Vagina (tissue), 2 donors: ENCODE measurements around the gene MADCAM1. TPM values are rescaled to one million over a fixed set of nuclear protein-coding genes. Genes with fewer than 3 reads are reported as not detected.

Source experiments
- DNase-seq, 2 donors: peaks; one replicate each; pipeline ENCODE4 v3.0.0-alpha.2; 2017; ENCODE audit errors: extremely low spot score in 2 of 2
- H3K27ac ChIP-seq: fragments of 200-600 bp; sonication (generic); one replicate; pipeline ENCODE4 v1.5.1; 2019
- H3K27me3 ChIP-seq: fragments of 200-600 bp; sonication (generic); one replicate; pipeline ENCODE4 v1.5.1; 2019
- H3K36me3 ChIP-seq, 2 donors: fragments of 200-600 bp; sonication (generic); one replicate each; pipeline ENCODE4 v1.5.1; 2017 to 2019
- H3K4me1 ChIP-seq: fragments of 200-600 bp; sonication (generic); one replicate; pipeline ENCODE4 v1.5.1; 2019
- H3K4me3 ChIP-seq, 2 donors: fragments of 200-600 bp; sonication (generic); 1 replicate in 1 of 2; 2 replicates in 1 of 2; pipeline ENCODE4 v1.5.1; 2016 to 2019
- H3K9me3 ChIP-seq: fragments of 200-600 bp; sonication (generic); one replicate; pipeline ENCODE4 v1.5.1; 2019
- POLR2A ChIP-seq, 2 donors: fragments of 450-650 bp; IDR thresholded peaks; one replicate each; pipeline ENCODE4 v1.6.1; 2017; ENCODE audit warnings: antibody characterized with exemption in 2 of 2, mild to moderate bottlenecking in 2 of 2, moderate library complexity in 2 of 2
- POLR2AphosphoS5 ChIP-seq, 2 donors: sonication (generic); formaldehyde crosslinking; IDR thresholded peaks; one replicate each; pipeline ENCODE4 v1.9.0; 2017; ENCODE audit warnings: antibody characterized with exemption in 2 of 2, mild to moderate bottlenecking in 2 of 2, low read depth in 1 of 2; ENCODE audit not compliant: insufficient read depth in 1 of 2
- intact Hi-C: fragments of 100-400 bp; cut with DNase I; formaldehyde crosslinking; loops from one replicate; pipeline ENCODE4 v1.15.1; 2023
- total RNA-seq: library from RNA; depleted of rRNA; stranded (reverse); fragments of >200 nt; gene quantifications from one replicate; pipeline ENCODE4 v1.2.3, GENCODE V29; 2016
- TF ChIP-seq, protein P1 (sequence below), 3 experiments: fragments of 450-650 bp in 2 of 3; fragments of 200-600 bp in 1 of 3; sonication (generic) in 1 of 3; IDR thresholded peaks; one replicate each; pipeline ENCODE4 v1.5.1; 2017 to 2019; ENCODE audit warnings: antibody characterized with exemption in 3 of 3, mild to moderate bottlenecking in 2 of 3, moderate library complexity in 2 of 3

MADCAM1 gene
- total RNA-seq, 1 donor from 2014 or later: 0.49 TPM

- Histone ChIP-seq H3K4me3 (no peak overlapping the region), H3K9me3 (no peaks in the 10 kb centered on the region), H3K27me3 (peaks cover 16% of the 10 kb centered on the region), H3K27ac (no peak overlapping the region), H3K4me1 (peaks cover 11% of the 10 kb centered on the region), H3K36me3 (no peaks in the 10 kb centered on the region)
- DNase-seq: no peak
- intact Hi-C loops: no loop called here
- TF ChIP-seq, protein P1, sequence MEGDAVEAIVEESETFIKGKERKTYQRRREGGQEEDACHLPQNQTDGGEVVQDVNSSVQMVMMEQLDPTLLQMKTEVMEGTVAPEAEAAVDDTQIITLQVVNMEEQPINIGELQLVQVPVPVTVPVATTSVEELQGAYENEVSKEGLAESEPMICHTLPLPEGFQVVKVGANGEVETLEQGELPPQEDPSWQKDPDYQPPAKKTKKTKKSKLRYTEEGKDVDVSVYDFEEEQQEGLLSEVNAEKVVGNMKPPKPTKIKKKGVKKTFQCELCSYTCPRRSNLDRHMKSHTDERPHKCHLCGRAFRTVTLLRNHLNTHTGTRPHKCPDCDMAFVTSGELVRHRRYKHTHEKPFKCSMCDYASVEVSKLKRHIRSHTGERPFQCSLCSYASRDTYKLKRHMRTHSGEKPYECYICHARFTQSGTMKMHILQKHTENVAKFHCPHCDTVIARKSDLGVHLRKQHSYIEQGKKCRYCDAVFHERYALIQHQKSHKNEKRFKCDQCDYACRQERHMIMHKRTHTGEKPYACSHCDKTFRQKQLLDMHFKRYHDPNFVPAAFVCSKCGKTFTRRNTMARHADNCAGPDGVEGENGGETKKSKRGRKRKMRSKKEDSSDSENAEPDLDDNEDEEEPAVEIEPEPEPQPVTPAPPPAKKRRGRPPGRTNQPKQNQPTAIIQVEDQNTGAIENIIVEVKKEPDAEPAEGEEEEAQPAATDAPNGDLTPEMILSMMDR (IDR thresholded peaks at IDR 0.05): no peak
- TF ChIP-seq POLR2AphosphoS5 (IDR thresholded peaks at IDR 0.05; ENCODE audit: insufficient read depth in 1 of 2, low read depth in 1 of 2) (no peak), POLR2A (IDR thresholded peaks at IDR 0.05) (no peak)
Measured at GRCh38 chr19:495081-495401, 1.2 kb upstream of the MADCAM1 start.

- Histone ChIP-seq H3K36me3 (no peaks in the 10 kb centered on the region), H3K27ac (no peak overlapping the region), H3K27me3 (peaks cover 16% of the 10 kb centered on the region), H3K9me3 (no peaks in the 10 kb centered on the region), H3K4me1 (peaks cover 11% of the 10 kb centered on the region), H3K4me3 (no peak overlapping the region)
- no peak for DNase-seq
- intact Hi-C loops: no loop called here
- TF ChIP-seq, protein P1 (IDR thresholded peaks at IDR 0.05): peak in 2 of 3 experiments; percentile 17 to 41
- TF ChIP-seq POLR2AphosphoS5 (IDR thresholded peaks at IDR 0.05; ENCODE audit: insufficient read depth in 1 of 2, low read depth in 1 of 2) (no peak), POLR2A (IDR thresholded peaks at IDR 0.05) (no peak)
Measured at GRCh38 chr19:495402-496111, 729 bp upstream of the MADCAM1 start.

GRCh38 chr19:496986-497385 lies 700 bp downstream of the MADCAM1 start:
- H3K4me3 ChIP-seq: no peak overlapping the region
- H3K27me3 ChIP-seq: peaks cover 16% of the 10 kb centered on the region
- no peaks in the 10 kb centered on the region for H3K36me3 ChIP-seq
- TF ChIP-seq, protein P1 (IDR thresholded peaks at IDR 0.05): no peak
- TF ChIP-seq POLR2A (IDR thresholded peaks at IDR 0.05): no peak
- TF ChIP-seq POLR2AphosphoS5 (IDR thresholded peaks at IDR 0.05; ENCODE audit: insufficient read depth in 1 of 2, low read depth in 1 of 2): no peak
- intact Hi-C loops: no loop called here
- no peak for DNase-seq
- H3K27ac ChIP-seq: no peak overlapping the region
- no peaks in the 10 kb centered on the region for H3K9me3 ChIP-seq
- peaks cover 11% of the 10 kb centered on the region for H3K4me1 ChIP-seq

DNA sequence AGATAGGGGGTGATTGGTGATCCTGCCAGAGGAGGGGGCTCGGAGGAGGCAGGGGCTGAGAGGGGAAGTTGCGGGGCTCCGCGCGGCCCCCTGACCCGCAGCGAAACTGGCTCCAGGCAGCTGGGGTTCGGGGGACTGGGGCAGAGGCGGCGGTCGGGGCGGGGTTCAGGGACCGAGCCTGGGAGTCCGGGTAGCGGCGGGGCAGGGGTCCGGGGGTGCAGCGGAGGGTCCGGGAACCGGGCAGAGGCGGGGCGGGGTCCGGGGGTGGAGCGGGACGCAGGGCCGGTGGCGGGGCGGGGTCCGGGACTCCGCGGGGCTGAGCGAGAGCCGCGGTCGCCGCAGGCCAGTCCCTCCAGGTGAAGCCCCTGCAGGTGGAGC lies 1.2 kb downstream of the MADCAM1 start:
- TF ChIP-seq POLR2A (IDR thresholded peaks at IDR 0.05) (no peak), POLR2AphosphoS5 (IDR thresholded peaks at IDR 0.05; ENCODE audit: insufficient read depth in 1 of 2, low read depth in 1 of 2) (no peak)
- TF ChIP-seq, protein P1 (IDR thresholded peaks at IDR 0.05): no peak
- Histone ChIP-seq H3K27ac (no peak overlapping the region), H3K4me1 (peaks cover 11% of the 10 kb centered on the region), H3K27me3 (peaks cover 16% of the 10 kb centered on the region), H3K9me3 (no peaks in the 10 kb centered on the region), H3K4me3 (no peak overlapping the region), H3K36me3 (no peaks in the 10 kb centered on the region)
- intact Hi-C loops: no loop called here
- DNase-seq: no peak

DNA sequence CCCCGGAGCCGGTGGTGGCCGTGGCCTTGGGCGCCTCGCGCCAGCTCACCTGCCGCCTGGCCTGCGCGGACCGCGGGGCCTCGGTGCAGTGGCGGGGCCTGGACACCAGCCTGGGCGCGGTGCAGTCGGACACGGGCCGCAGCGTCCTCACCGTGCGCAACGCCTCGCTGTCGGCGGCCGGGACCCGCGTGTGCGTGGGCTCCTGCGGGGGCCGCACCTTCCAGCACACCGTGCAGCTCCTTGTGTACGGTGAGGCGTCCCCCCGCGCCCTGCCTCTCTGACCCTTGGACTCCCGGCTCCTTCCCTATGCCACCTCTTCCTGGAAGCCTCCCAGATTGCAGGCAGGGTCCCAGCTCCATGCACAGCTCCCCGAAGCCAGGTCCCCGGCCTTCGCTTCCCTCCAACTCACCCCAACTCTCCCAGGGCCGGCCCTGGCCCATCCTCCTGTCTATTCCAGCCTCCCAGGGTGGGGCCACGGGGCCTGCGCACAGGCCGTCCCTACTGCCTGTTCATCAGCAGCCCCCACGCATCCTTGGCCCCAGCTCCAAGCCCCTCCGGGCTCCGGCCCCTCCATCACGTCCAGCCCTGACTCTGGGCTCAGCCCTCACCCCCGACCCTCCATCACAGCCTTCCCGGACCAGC lies 1.7 kb downstream of the MADCAM1 start:
- Histone ChIP-seq H3K9me3 (no peaks in the 10 kb centered on the region), H3K36me3 (no peaks in the 10 kb centered on the region), H3K27ac (no peak overlapping the region), H3K27me3 (peaks cover 16% of the 10 kb centered on the region), H3K4me3 (no peak overlapping the region), H3K4me1 (peaks cover 11% of the 10 kb centered on the region)
- DNase-seq: no peak
- intact Hi-C loops: no loop called here
- TF ChIP-seq POLR2AphosphoS5 (IDR thresholded peaks at IDR 0.05; ENCODE audit: insufficient read depth in 1 of 2, low read depth in 1 of 2) (no peak), POLR2A (IDR thresholded peaks at IDR 0.05) (no peak)
- TF ChIP-seq, protein P1 (IDR thresholded peaks at IDR 0.05): no peak
